Heart left ventricle (tissue), 16 donors: ENCODE data around the gene ENTR1. TPM values are rescaled to one million over a fixed set of nuclear protein-coding genes. Genes with fewer than 3 reads are reported as not detected.
A peak's percentile ranks its signal among the peaks of the same experiment; 100 is the strongest.

Source experiments
- ATAC-seq, 4 donors: fragments of 200-7000 bp; cut with Tn5 transposase; one replicate each; pipeline ENCODE4 v1.9.1; 2020 to 2022; ENCODE audit warnings: moderate library complexity in 4 of 4, mild to moderate bottlenecking in 3 of 4, moderate number of reproducible peaks in 1 of 4
- DNase-seq, 5 donors: peaks; one replicate each; pipeline ENCODE4 v3.0.0-alpha.2; 2020
- H3K27ac ChIP-seq, 12 donors: fragments of 200-600 bp; sonication (generic) in 4 of 12; one replicate each; pipeline versions ENCODE4 v1.5.0 to v1.8.0; 2016 to 2022; ENCODE audit warnings: mild to moderate bottlenecking in 2 of 12
- H3K27me3 ChIP-seq, 9 donors: fragments of 200-600 bp; sonication (generic) in 2 of 9; one replicate each; pipeline versions ENCODE4 v1.5.1 to v1.8.0; 2016 to 2022; ENCODE audit warnings: mild to moderate bottlenecking in 3 of 9
- H3K36me3 ChIP-seq, 9 donors: fragments of 200-600 bp; sonication (generic) in 2 of 9; one replicate each; pipeline versions ENCODE4 v1.5.0 to v1.8.0; 2018 to 2022; ENCODE audit warnings: mild to moderate bottlenecking in 2 of 9
- H3K4me1 ChIP-seq, 12 donors: fragments of 200-600 bp; sonication (generic) in 4 of 12; one replicate each; pipeline versions ENCODE4 v1.5.0 to v1.8.0; 2016 to 2022; ENCODE audit warnings: mild to moderate bottlenecking in 3 of 12
- H3K4me3 ChIP-seq, 12 donors: fragments of 200-600 bp; sonication (generic) in 4 of 12; one replicate each; pipeline versions ENCODE4 v1.5.0 to v1.8.0; 2017 to 2022; ENCODE audit warnings: mild to moderate bottlenecking in 9 of 12, moderate library complexity in 4 of 12
- H3K9me3 ChIP-seq, 12 donors: fragments of 200-600 bp; sonication (generic) in 4 of 12; one replicate each; pipeline versions ENCODE4 v1.5.0 to v1.8.0; 2016 to 2022; ENCODE audit warnings: mild to moderate bottlenecking in 1 of 12
- CTCF ChIP-seq, 12 donors: fragments of 200-600 bp; sonication (generic) in 4 of 12; IDR thresholded peaks; one replicate each; pipeline versions ENCODE4 v1.5.0 to v1.8.0; 2018 to 2022; ENCODE audit warnings: antibody characterized with exemption in 12 of 12, mild to moderate bottlenecking in 5 of 12
- POLR2A ChIP-seq, 2 donors: fragments of 450-650 bp; IDR thresholded peaks; one replicate each; pipeline ENCODE4 v1.6.1; 2017; ENCODE audit warnings: antibody characterized with exemption in 2 of 2, mild to moderate bottlenecking in 2 of 2, moderate library complexity in 2 of 2
- WGBS, 4 donors: extraction: QIAGEN DNeasy Blood & Tissue Kit in 2 of 4; methylation state at CpG; one replicate each; pipeline versions ENCODE4 v1.1.5 to v1.1.7; 2013 to 2018; 5-methylcytosine and 5-hydroxymethylcytosine counted together
- intact Hi-C, 10 donors: fragments of 100-400 bp; cut with DNase I; formaldehyde crosslinking; loops; one replicate each; pipeline versions ENCODE4 v1.11.1 to v1.14.2; 2022
- polyA plus RNA-seq, 2 donors: library from polyadenylated mRNA; stranded (reverse); fragments of 200-250 nt; gene quantifications; one replicate each; pipeline ENCODE4 v1.2.3, GENCODE V29; 2013
- total RNA-seq, 9 donors: library from RNA; depleted of rRNA in 2 of 9; stranded (reverse); fragments of >200 nt in 2 of 9; fragmentation: NEBNext Ultra II Directional in 3 of 9; extraction: Animal tissue kit (Norgen Biotek cat#: 25700) in 3 of 9; gene quantifications; one replicate each; pipeline versions ENCODE4 v1.1.0 to v1.2.4, GENCODE V29; 2016 to 2023
- donor health status: ischemic (EF 13 %, LVEDD 7.1; RV severe dilation, severe dysfunction).
- donor health status: healthy with polysubstance abuse.
- donor health status: DM: no; HTN: yes; CAD: no.
- donor health status: DM: no; HTN: no; CAD: no.
- donor health status: ischemic (EF 25% LVEDD 6.9; RV normal size, moderate dysfunction).
- donor health status: ischemic (EF 25% LVEDD 5.7; RV mildly dilated, moderate dysfunction).
- donor health status: healthy.
- donor health status: DM: yes; HTN: yes; CAD: no.
- donor health status: ischemic (EF 35%, LVEDD 5.7; RV mildly dilated, moderate dysfunction).
- donor health status: nonischemic (EF 11% LVEDD 7.7; RV severe dilation, severe dysfunction).
- donor health status: DM: yes; HTN: yes; CAD: no.
- donor health status: PGD.
- donor health status: ischemic (EF 29% LVEDD 5.4; RV normal size, mild dysfunction).
- donor health status: nonischemic (EF 23%, LVEDD 6.1; RV moderate dilation, normal function).

Gene ENTR1
- total and polyA plus RNA-seq, 11 donors: 11.8 to 27.7 (median 18.4) TPM

GRCh38 chr9:136383436-136383835 is 27.0 kb downstream of the ENTR1 start:
- DNase-seq (peak in 1 of 5 donors; percentile 58), ATAC-seq (no peak)
- peaks cover 0 to 18% (median 0%) of the 10 kb centered on the region in 12 donors for H3K4me1 ChIP-seq
- no peak overlapping the region for H3K4me3 ChIP-seq
- intact Hi-C loops: no loop called here
- no peak overlapping the region for H3K27ac ChIP-seq
- 94 to 97% (median 96%) methylated on average over 17 to 20 of the region's 20 CpGs for WGBS, 4 donors
- no peaks in the 10 kb centered on the region for H3K27me3 ChIP-seq
- H3K9me3 ChIP-seq: no peaks in the 10 kb centered on the region
- H3K36me3 ChIP-seq: peaks cover 0 to 93% (median 65%) of the 10 kb centered on the region in 9 donors
- TF ChIP-seq POLR2A (IDR thresholded peaks at IDR 0.05) (no peak), CTCF (IDR thresholded peaks at IDR 0.05) (no peak)

GRCh38 chr9:136381966-136382513 is 28.4 kb downstream of the ENTR1 start:
- 91 to 92% (median 91%) methylated on average over 13 to 25 of the region's 25 CpGs for WGBS, 4 donors
- Histone ChIP-seq H3K27ac (peak overlapping the region in 1 of 12 donors; percentile 23), H3K4me1 (peaks cover 0 to 21% (median 0%) of the 10 kb centered on the region in 12 donors), H3K27me3 (no peaks in the 10 kb centered on the region), H3K9me3 (no peaks in the 10 kb centered on the region), H3K36me3 (peaks cover 0 to 83% (median 51%) of the 10 kb centered on the region in 9 donors), H3K4me3 (no peak overlapping the region)
- TF ChIP-seq POLR2A (IDR thresholded peaks at IDR 0.05) (no peak), CTCF (IDR thresholded peaks at IDR 0.05) (no peak)
- peak in 1 of 4 donors; percentile 2 for ATAC-seq
- intact Hi-C loops: no loop called here
- peak in 1 of 5 donors; percentile 51 for DNase-seq

GRCh38 chr9:136381311-136381710 is 29.1 kb downstream of the ENTR1 start:
- TF ChIP-seq CTCF (IDR thresholded peaks at IDR 0.05) (no peak), POLR2A (IDR thresholded peaks at IDR 0.05) (no peak)
- Histone ChIP-seq H3K27me3 (no peaks in the 10 kb centered on the region), H3K4me1 (peaks cover 0 to 21% (median 0%) of the 10 kb centered on the region in 12 donors), H3K4me3 (no peak overlapping the region), H3K9me3 (no peaks in the 10 kb centered on the region), H3K36me3 (peaks cover 0 to 76% (median 48%) of the 10 kb centered on the region in 9 donors), H3K27ac (peak overlapping the region in 3 of 12 donors; percentile 6 to 29 (median 23))
- DNase-seq (peak in 4 of 5 donors; percentile 56 to 84 (median 68)), ATAC-seq (peak; percentile 68 to 89 (median 78))
- 40 to 72% (median 61%) methylated on average over 8 to 9 of the region's 9 CpGs for WGBS, 4 donors
- intact Hi-C loops: no loop called here

GRCh38 chr9:136380381-136380780 is 30.0 kb downstream of the ENTR1 start:
- WGBS, 4 donors: 94 to 97% (median 95%) methylated on average over 11 to 17 of the region's 17 CpGs
- DNase-seq: no peak
- peaks cover 0 to 66% (median 40%) of the 10 kb centered on the region in 9 donors for H3K36me3 ChIP-seq
- H3K27ac ChIP-seq: no peak overlapping the region
- intact Hi-C loops: no loop called here
- no peak for ATAC-seq
- H3K27me3 ChIP-seq: no peaks in the 10 kb centered on the region
- no peak overlapping the region for H3K4me3 ChIP-seq
- no peaks in the 10 kb centered on the region for H3K9me3 ChIP-seq
- H3K4me1 ChIP-seq: peaks cover 0 to 21% (median 0%) of the 10 kb centered on the region in 12 donors
- no peak for TF ChIP-seq CTCF (IDR thresholded peaks at IDR 0.05)
- TF ChIP-seq POLR2A (IDR thresholded peaks at IDR 0.05): no peak
